Natural killer cell (primary cell): ENCODE data around the gene LRRC30. TPM values are rescaled to one million over a fixed set of nuclear protein-coding genes. Genes with fewer than 3 reads are reported as not detected.

Experiments used
- ATAC-seq, 3 donors: fragments of 150-1000 bp in 2 of 3; fragments of 200-7000 bp in 1 of 3; cut with Tn5 transposase; 1 replicate in 1 of 3; 2 replicates in 2 of 3; pipeline ENCODE4 v1.10.0; 2021; ENCODE audit warnings: mild to moderate bottlenecking in 2 of 3, moderate library complexity in 2 of 3
- DNase-seq, 2 donors: peaks; one replicate each; pipeline versions ENCODE4 v3.0.0 to v3.0.0-alpha.2; 2013 to 2021; ENCODE audit warnings: mixed read lengths in 1 of 2
- H3K27ac ChIP-seq: one replicate; pipeline ENCODE4 v1.5.1; 2013; ENCODE audit warnings: mild to moderate bottlenecking, low read length
- H3K27me3 ChIP-seq: one replicate; pipeline ENCODE4 v1.6.1; 2013; ENCODE audit warnings: low read length; ENCODE audit not compliant: control insufficient read depth, insufficient read depth
- H3K36me3 ChIP-seq: one replicate; pipeline ENCODE4 v1.6.1; 2013; ENCODE audit warnings: low read length; ENCODE audit not compliant: control insufficient read depth, insufficient read depth
- H3K4me1 ChIP-seq: one replicate; pipeline ENCODE4 v1.6.1; 2013; ENCODE audit warnings: low read length; ENCODE audit not compliant: control insufficient read depth, insufficient read depth
- H3K4me3 ChIP-seq: one replicate; pipeline ENCODE4 v1.5.1; 2013; ENCODE audit warnings: low read length
- H3K9me3 ChIP-seq: one replicate; pipeline ENCODE4 v1.6.1; 2013; ENCODE audit warnings: low read length; ENCODE audit not compliant: control insufficient read depth, insufficient read depth
- H3K27ac Mint-ChIP-seq, 2 donors: one replicate each; pipeline ENCODE4 v1.8.0; 2022; ENCODE audit warnings: mild to moderate bottlenecking in 2 of 2, mixed read lengths in 2 of 2, moderate library complexity in 1 of 2
- H3K27me3 Mint-ChIP-seq, 2 donors: one replicate each; pipeline ENCODE4 v1.8.0; 2022; ENCODE audit warnings: low read depth in 2 of 2, mixed read lengths in 2 of 2
- H3K36me3 Mint-ChIP-seq: one replicate; pipeline ENCODE4 v1.8.0; 2022; ENCODE audit warnings: mixed read lengths
- H3K4me1 Mint-ChIP-seq, 2 donors: one replicate each; pipeline ENCODE4 v1.8.0; 2022; ENCODE audit warnings: mixed read lengths in 2 of 2
- H3K4me3 Mint-ChIP-seq: one replicate; pipeline ENCODE4 v1.8.0; 2022; ENCODE audit warnings: mild to moderate bottlenecking, moderate library complexity, mixed read lengths
- H3K9me3 Mint-ChIP-seq, 2 donors: one replicate each; pipeline ENCODE4 v1.8.0; 2022; ENCODE audit warnings: mixed read lengths in 2 of 2
- WGBS: methylation state at CpG from one replicate; pipeline ENCODE4 v1.1.7; 2013; ENCODE audit warnings: missing lambda C conversion rate; ENCODE audit not compliant: insufficient coverage; 5-methylcytosine and 5-hydroxymethylcytosine counted together
- intact Hi-C: fragments of 100-400 bp; cut with micrococcal nuclease; formaldehyde crosslinking; loops from one replicate; pipeline ENCODE4 v1.14.2; 2022
- total RNA-seq, 4 donors: library from RNA; stranded (reverse); fragments of 120-200 nt in 1 of 4; gene quantifications; one replicate each; pipeline versions ENCODE4 v1.2.3 to v1.2.4, GENCODE V29; 2013 to 2022
- TF ChIP-seq, protein P1 (sequence below): fragments of 200-600 bp; IDR thresholded peaks from one replicate; pipeline ENCODE4 v1.8.0; 2022; ENCODE audit warnings: antibody characterized with exemption

LRRC30 gene
- total RNA-seq, 3 donors from 2014 or later (not counting 1 experiment from before 2014, with no cell fraction given): not detected

DNA sequence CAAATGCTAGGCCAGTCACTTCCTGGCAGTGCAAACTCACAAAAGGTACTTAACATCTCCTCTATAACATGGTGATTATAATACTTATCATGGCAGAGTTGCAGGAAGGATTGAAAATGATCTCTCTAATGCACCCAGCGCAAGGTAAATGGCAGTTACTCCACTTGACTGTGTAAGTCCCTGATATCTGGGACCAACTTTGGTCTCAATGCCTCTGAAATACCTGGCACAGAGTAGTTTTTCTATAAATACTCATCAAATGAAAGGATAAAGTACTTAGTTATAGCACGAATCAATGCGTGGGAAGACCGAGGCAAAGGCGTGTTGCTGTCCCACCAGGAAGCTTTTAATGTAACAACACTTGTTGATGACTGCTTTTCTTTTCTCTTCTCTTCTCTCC lies 24.8 kb downstream of the LRRC30 start:
- H3K4me3 ChIP-seq: no peak overlapping the region
- TF ChIP-seq, protein P1, sequence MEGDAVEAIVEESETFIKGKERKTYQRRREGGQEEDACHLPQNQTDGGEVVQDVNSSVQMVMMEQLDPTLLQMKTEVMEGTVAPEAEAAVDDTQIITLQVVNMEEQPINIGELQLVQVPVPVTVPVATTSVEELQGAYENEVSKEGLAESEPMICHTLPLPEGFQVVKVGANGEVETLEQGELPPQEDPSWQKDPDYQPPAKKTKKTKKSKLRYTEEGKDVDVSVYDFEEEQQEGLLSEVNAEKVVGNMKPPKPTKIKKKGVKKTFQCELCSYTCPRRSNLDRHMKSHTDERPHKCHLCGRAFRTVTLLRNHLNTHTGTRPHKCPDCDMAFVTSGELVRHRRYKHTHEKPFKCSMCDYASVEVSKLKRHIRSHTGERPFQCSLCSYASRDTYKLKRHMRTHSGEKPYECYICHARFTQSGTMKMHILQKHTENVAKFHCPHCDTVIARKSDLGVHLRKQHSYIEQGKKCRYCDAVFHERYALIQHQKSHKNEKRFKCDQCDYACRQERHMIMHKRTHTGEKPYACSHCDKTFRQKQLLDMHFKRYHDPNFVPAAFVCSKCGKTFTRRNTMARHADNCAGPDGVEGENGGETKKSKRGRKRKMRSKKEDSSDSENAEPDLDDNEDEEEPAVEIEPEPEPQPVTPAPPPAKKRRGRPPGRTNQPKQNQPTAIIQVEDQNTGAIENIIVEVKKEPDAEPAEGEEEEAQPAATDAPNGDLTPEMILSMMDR: no peak
- H3K9me3 ChIP-seq: no peaks in the 10 kb centered on the region
- Mint-ChIP-seq H3K4me3 (no peak overlapping the region), H3K9me3 (no peaks in the 10 kb centered on the region), H3K27ac (no peak overlapping the region), H3K36me3 (no peaks in the 10 kb centered on the region), H3K27me3 (peaks cover 0 to 6% of the 10 kb centered on the region in 2 donors), H3K4me1 (no peaks in the 10 kb centered on the region)
- H3K27me3 ChIP-seq: no peaks in the 10 kb centered on the region
- ATAC-seq: no peak
- 98% methylated on average over 5 of the region's 5 CpGs for WGBS
- intact Hi-C loops: no loop called here
- no peak overlapping the region for H3K27ac ChIP-seq
- no peak for DNase-seq
- no peaks in the 10 kb centered on the region for H3K36me3 ChIP-seq
- H3K4me1 ChIP-seq: no peaks in the 10 kb centered on the region

- H3K4me1 ChIP-seq: no peaks in the 10 kb centered on the region
- H3K27ac ChIP-seq: no peak overlapping the region
- TF ChIP-seq, protein P1: no peak
- 72% methylated on average over 9 of the region's 10 CpGs for WGBS
- H3K27me3 ChIP-seq: no peaks in the 10 kb centered on the region
- DNase-seq: no peak
- H3K9me3 ChIP-seq: no peaks in the 10 kb centered on the region
- Mint-ChIP-seq H3K27ac (no peak overlapping the region), H3K4me1 (no peaks in the 10 kb centered on the region), H3K27me3 (peaks cover 0 to 6% of the 10 kb centered on the region in 2 donors), H3K4me3 (no peak overlapping the region), H3K9me3 (no peaks in the 10 kb centered on the region), H3K36me3 (no peaks in the 10 kb centered on the region)
- no peaks in the 10 kb centered on the region for H3K36me3 ChIP-seq
- H3K4me3 ChIP-seq: no peak overlapping the region
- intact Hi-C loops: no loop called here
- ATAC-seq: no peak
Observed at GRCh38 chr18:7256618-7257425, 25.9 kb downstream of the LRRC30 start.

- Mint-ChIP-seq H3K4me1 (no peaks in the 10 kb centered on the region), H3K36me3 (no peaks in the 10 kb centered on the region), H3K27ac (no peak overlapping the region), H3K9me3 (no peaks in the 10 kb centered on the region), H3K27me3 (peaks cover 0 to 6% of the 10 kb centered on the region in 2 donors), H3K4me3 (no peak overlapping the region)
- 82% methylated on average over 3 of the region's 3 CpGs for WGBS
- Histone ChIP-seq H3K27me3 (no peaks in the 10 kb centered on the region), H3K4me3 (no peak overlapping the region), H3K4me1 (no peaks in the 10 kb centered on the region), H3K27ac (no peak overlapping the region), H3K9me3 (no peaks in the 10 kb centered on the region), H3K36me3 (no peaks in the 10 kb centered on the region)
- ATAC-seq: no peak
- intact Hi-C loops: no loop called here
- DNase-seq: no peak
- TF ChIP-seq, protein P1: no peak
Observed at GRCh38 chr18:7257426-7257740, 26.5 kb downstream of the LRRC30 start.

- DNase-seq: no peak
- Mint-ChIP-seq H3K36me3 (no peaks in the 10 kb centered on the region), H3K27ac (no peak overlapping the region), H3K9me3 (no peaks in the 10 kb centered on the region), H3K4me1 (no peaks in the 10 kb centered on the region), H3K27me3 (peaks cover 0 to 6% of the 10 kb centered on the region in 2 donors), H3K4me3 (no peak overlapping the region)
- intact Hi-C loops: no loop called here
- no peak for ATAC-seq
- Histone ChIP-seq H3K4me3 (no peak overlapping the region), H3K36me3 (no peaks in the 10 kb centered on the region), H3K27me3 (no peaks in the 10 kb centered on the region), H3K27ac (no peak overlapping the region), H3K4me1 (no peaks in the 10 kb centered on the region), H3K9me3 (no peaks in the 10 kb centered on the region)
- 82% methylated on average over 5 of the region's 6 CpGs for WGBS
- TF ChIP-seq, protein P1: no peak
Observed at GRCh38 chr18:7259475-7259874, 28.6 kb downstream of the LRRC30 start.
